ENCODE measurements around the gene SLC16A13.
"Not testable (repeated sequence)": the region's sequence is repeated elsewhere in the genome, so short reads cannot be mapped to it uniquely, and the experiment has no call there.

Gene SLC16A13

DNA sequence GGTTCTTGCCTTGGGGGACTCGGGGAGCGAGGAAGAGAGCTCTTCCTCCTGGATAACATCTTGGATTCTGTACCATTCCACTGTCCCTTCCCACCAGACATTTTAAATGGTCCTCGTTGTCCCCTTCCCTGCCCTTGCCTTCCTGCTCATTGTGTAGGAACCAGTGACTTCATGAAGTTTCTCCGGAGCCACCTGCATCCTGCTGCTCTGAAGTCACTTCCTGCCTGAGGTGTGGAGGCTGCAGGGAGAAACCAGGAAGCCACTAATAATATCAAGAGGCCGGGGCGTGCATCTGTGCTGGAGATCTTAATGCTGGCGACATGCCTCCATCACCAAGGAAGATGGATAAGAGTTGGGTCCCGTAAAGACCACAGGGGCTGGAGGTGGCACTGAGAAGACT is 6.2 kb upstream of the SLC16A13 start:
- DNase-seq (ENCODE audit: low read depth): no peak

- no peak for DNase-seq (ENCODE audit: low read depth)
Observed at GRCh38 chr17:7034955-7035590, 742 bp upstream of the SLC16A13 start.

DNA sequence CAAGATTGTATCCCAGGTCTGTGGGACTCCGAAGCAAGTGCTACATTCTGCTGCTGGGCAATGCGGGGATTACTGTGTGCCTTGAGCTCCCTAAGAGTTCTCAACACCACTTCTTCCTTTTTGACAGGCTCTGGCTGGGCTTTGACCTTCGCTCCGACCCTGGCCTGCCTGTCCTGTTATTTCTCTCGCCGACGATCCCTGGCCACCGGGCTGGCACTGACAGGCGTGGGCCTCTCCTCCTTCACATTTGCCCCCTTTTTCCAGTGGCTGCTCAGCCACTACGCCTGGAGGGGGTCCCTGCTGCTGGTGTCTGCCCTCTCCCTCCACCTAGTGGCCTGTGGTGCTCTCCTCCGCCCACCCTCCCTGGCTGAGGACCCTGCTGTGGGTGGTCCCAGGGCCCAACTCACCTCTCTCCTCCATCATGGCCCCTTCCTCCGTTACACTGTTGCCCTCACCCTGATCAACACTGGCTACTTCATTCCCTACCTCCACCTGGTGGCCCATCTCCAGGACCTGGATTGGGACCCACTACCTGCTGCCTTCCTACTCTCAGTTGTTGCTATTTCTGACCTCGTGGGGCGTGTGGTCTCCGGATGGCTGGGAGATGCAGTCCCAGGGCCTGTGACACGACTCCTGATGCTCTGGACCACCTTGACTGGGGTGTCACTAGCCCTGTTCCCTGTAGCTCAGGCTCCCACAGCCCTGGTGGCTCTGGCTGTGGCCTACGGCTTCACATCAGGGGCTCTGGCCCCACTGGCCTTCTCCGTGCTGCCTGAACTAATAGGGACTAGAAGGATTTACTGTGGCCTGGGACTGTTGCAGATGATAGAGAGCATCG is 2.4 kb downstream of the SLC16A13 start:
- no peak for DNase-seq (ENCODE audit: low read depth)

DNA sequence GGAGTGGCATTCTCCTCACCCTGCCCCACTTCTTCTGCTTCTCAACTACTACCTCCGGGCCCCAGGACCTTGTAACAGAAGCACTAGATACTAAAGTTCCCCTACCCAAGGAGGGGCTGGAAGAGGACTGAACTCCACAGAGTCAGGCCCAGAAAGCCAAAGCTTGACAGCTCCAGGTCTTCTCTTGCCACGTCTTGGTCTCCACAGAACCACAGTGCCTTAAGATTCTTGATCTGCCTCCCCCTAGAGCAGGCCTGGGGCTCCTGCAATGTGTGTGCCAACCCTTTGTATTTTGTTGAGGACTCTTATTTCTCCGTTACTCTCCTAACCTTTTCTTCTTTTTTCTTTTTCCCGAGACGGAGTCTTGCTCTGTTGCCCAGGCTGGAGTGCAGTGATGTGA is 4.0 kb downstream of the SLC16A13 start:
- no peak for DNase-seq (ENCODE audit: low read depth)

- DNase-seq (ENCODE audit: low read depth): no peak
Observed at GRCh38 chr17:7041607-7042500, 6.0 kb downstream of the SLC16A13 start.

DNA sequence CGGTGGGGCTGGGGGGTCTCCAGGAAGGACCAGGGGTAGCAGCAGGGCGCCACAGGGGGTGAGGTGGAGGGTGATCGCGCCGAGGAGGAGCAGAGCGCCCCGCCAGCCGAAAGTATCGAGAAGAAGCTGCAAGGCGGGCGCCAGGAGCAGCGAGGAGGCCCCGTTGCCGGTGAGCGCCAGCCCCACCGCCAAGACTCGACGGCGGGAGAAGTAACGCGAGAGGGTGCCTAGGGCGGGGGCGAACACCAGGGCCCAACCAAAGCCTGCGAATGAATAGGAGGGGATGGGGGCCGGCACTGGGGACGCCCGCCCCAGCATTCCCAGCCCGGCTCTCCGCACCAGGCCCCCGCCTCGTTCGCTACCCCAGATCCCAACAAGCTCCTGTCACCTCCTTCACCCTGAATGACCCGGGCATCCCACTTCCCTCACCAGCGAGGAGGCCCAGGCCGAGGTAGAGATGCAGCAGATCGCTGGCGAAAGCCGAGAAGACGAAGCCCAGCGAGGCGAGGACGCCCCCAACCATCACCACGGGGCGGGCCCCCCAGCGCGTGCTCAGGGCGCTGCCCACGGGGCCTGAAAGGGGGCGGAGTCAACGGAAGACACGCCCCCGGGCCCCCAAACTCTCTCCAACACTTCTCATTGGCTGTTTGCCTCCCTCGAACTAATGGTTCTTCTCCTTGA is 6.8 kb downstream of the SLC16A13 start:
- DNase-seq (ENCODE audit: low read depth): no peak

- no peak for DNase-seq (ENCODE audit: low read depth)
Observed at GRCh38 chr17:7043182-7043496, 7.3 kb downstream of the SLC16A13 start.

- no peak for DNase-seq (ENCODE audit: low read depth)
Observed at GRCh38 chr17:7043497-7044198, 7.8 kb downstream of the SLC16A13 start, which contains the start of gene SLC16A11. Gene SLC16A11, minus strand, starts transcription at chr17:7044092. Its CDS starts 579 bp downstream, at chr17:7043513.

GRCh38 chr17:7045492-7046126 is 9.8 kb downstream of the SLC16A13 start:
- DNase-seq (ENCODE audit: low read depth): no peak

DNA sequence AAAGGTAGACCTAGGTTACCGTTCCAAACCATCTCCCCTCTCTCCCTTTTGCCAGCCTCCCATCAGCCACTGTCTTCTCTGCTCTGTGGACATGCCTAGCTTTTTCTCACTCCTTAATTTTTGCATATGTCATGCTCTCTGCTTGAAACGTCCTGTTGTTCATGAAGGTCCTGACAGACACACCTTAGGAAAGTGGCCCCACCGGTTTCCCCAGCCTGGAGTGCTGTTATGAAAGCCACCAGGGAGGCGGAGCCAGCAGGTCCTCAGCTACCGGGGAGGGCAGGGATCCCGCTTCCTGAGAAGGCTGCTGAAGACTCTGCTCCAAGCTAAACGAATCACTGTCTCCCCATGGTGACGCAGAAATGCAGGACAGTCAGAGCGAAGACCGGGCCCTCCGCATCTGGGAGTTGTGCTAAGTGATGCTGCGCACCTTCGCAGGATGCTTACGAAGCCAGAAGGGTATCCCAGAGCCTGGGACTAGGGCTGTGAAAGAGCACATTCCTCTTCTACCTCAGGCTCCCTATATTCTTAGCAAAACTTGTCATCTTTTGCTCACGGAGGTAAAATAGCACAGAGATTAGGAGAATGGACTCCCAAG is 10.4 kb downstream of the SLC16A13 start:
- DNase-seq (ENCODE audit: low read depth): no peak

DNA sequence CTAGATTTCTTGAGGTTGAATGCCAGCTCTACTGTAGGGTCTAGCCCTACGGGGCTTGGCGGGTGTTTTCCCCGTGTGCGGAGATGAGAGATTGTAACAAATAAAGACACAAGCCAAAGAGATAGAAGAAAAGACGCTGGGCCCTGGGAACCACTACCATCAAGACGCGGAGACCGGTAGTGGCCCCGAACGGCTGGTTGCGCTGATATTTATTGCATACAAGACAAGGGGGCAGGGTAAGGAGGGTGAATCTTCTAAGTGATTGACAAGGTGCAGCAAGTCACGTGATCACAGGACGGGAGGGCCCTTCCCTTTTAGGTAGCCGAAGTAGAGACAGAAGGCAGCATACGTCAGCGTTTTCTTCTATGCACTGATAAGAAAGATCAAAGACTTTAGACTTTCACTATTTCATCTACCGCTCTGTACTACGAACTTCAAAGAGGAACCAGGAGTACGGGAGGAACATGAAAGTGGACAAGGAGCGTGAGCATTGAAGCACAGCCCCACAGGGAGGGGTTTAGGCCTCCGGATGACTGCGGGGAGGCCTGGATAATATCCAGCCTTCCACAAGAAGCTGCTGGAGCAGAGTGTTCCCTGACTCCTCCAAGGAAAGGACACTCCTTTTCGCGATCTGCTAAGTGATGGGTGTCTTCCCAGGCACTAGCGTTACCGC is 11.0 kb downstream of the SLC16A13 start:
- not testable (repeated sequence) for DNase-seq (ENCODE audit: low read depth)

GRCh38 chr17:7047566-7047965 is 11.8 kb downstream of the SLC16A13 start:
- DNase-seq (ENCODE audit: low read depth): no peak

DNA sequence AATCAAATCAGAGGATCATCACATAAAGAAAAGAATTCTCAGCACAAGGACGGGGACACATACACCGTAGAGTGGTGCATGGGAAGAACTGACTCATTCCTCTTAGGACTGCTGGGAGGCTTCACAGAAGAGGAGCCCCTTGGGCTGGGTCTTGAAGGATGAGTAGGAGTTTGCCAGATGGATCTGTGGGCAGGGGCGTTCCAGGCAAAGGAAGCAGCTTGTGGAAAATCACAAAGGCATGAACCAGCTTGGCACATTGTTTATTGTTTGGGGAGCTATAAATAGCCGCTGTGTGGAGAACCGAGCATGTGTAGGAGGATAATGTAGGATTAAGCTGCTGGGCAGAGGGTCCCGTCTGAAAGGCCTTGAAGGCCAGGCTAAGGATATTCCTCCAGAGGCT is 13.2 kb downstream of the SLC16A13 start:
- no peak for DNase-seq (ENCODE audit: low read depth)

DNA sequence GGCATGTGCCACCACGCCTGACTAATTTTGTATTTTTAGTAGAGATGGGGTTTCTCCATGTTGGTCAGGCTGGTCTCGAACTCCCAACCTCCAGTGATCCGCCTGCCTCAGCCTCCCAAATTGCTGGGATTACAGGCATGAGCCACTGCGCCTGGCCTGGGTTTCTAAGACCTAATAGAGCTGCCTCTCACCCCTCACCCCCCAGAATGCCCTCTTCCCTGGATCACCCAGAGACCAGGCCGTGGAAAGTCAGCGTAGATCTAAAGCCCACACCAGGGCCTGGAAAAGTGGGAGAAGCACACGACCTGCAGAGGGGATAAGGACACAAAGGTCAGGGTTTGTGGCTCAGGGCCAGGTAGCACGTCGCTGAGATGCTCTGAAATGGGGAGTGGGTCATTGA is 14.8 kb downstream of the SLC16A13 start:
- not testable (repeated sequence) for DNase-seq (ENCODE audit: low read depth)

GRCh38 chr17:7056386-7056785 is 20.6 kb downstream of the SLC16A13 start:
- DNase-seq (ENCODE audit: low read depth): no peak

- no peak for DNase-seq (ENCODE audit: low read depth)
Observed at GRCh38 chr17:7058831-7059447, 23.1 kb downstream of the SLC16A13 start.

DNA sequence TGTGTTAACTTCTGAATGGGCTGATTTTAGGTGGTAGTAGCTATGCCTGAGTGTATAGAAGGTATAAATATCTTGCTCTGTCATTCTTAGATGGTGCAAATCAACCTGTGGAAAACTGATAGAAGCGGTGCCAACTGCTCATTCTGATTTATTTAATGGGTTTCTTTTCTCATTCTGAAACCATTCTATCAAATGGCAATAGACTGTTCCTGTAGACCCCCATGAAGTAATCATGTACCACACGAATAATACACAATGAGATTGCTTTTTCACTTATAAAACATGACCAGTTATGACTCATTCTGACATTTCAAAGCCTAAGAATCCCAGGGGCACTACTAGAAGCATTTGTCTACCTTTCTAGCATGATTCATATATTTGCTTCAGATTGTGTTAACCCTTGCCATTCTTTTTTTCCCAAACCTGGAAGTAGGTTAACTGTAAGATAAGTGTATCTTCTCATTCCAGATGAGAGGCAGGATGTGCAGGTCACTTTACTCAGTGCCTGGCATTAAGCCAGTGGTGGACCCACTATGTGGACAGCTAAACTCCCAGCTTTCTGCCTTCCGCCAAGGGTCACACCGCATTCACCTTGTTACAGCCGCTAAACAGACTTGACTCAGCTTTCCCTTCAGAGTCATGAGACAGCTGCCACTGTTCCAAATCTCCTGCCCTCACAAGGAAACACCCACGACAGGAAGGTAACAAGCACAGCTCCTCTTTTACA is 24.5 kb downstream of the SLC16A13 start:
- DNase-seq (ENCODE audit: low read depth): no peak

GRCh38 chr17:7063518-7064094 is 27.8 kb downstream of the SLC16A13 start:
- no peak for DNase-seq (ENCODE audit: low read depth)
